H9 (cell line): ENCODE results near the gene PDE4C. TPM values are rescaled to one million over a fixed set of nuclear protein-coding genes. Genes with fewer than 3 reads are reported as not detected.

Experiments
- DNase-seq: peaks from one replicate; pipeline ENCODE4 v3.0.0-alpha.2; 2017
- H2AFZ ChIP-seq: one replicate; pipeline ENCODE4 v1.6.1; 2013; ENCODE audit warnings: mild to moderate bottlenecking, low read length, control low read depth, moderate library complexity
- H2AK5ac ChIP-seq: 2 replicates; pipeline ENCODE4 v1.6.1; 2013; ENCODE audit warnings: low read length, control low read depth, mixed read lengths; ENCODE audit not compliant: insufficient read length
- H2BK120ac ChIP-seq: one replicate; pipeline ENCODE4 v1.6.1; 2013; ENCODE audit warnings: low read depth, mild to moderate bottlenecking, low read length, control low read depth, inconsistent platforms; ENCODE audit not compliant: poor library complexity, severe bottlenecking
- H2BK12ac ChIP-seq: 2 replicates; pipeline ENCODE4 v1.6.1; 2013; ENCODE audit warnings: low read length, control low read depth, mixed read lengths, low read depth; ENCODE audit not compliant: insufficient read length
- H2BK15ac ChIP-seq: 2 replicates; pipeline ENCODE4 v1.6.1; 2013; ENCODE audit warnings: low read depth, low read length, control low read depth
- H2BK20ac ChIP-seq: one replicate; pipeline ENCODE4 v1.6.1; 2013; ENCODE audit warnings: low read depth, mild to moderate bottlenecking, low read length, control low read depth, inconsistent platforms; ENCODE audit not compliant: poor library complexity, severe bottlenecking
- H2BK5ac ChIP-seq: 2 replicates; pipeline ENCODE4 v1.6.1; 2013; ENCODE audit warnings: low read length, control low read depth, mixed read lengths; ENCODE audit not compliant: insufficient read length
- H3K14ac ChIP-seq: 2 replicates; pipeline ENCODE4 v1.6.1; 2013; ENCODE audit warnings: low read length, control low read depth; ENCODE audit not compliant: insufficient read depth
- H3K18ac ChIP-seq: 2 replicates; pipeline ENCODE4 v1.6.1; 2013; ENCODE audit warnings: low read depth, mild to moderate bottlenecking, mixed read lengths, low read length, control low read depth; ENCODE audit not compliant: insufficient read length
- H3K23ac ChIP-seq: 2 replicates; pipeline ENCODE4 v1.6.1; 2013; ENCODE audit warnings: low read length, control low read depth, mixed read lengths, low read depth; ENCODE audit not compliant: insufficient read length
- H3K23me2 ChIP-seq: 2 replicates; pipeline ENCODE4 v1.6.1; 2013; ENCODE audit warnings: low read depth, mild to moderate bottlenecking, mixed read lengths, low read length, control low read depth; ENCODE audit not compliant: insufficient read length, poor library complexity, severe bottlenecking
- H3K27ac ChIP-seq: 2 replicates; pipeline ENCODE4 v1.5.1; 2013; ENCODE audit warnings: low read length, control low read depth, mixed read lengths, low read depth; ENCODE audit not compliant: insufficient read length
- H3K27me3 ChIP-seq: 2 replicates; pipeline ENCODE4 v1.6.1; 2013; ENCODE audit warnings: low read length, control low read depth, inconsistent platforms; ENCODE audit not compliant: insufficient read depth
- H3K4ac ChIP-seq: 2 replicates; pipeline ENCODE4 v1.6.1; 2013; ENCODE audit warnings: low read depth, mild to moderate bottlenecking, control low read depth, inconsistent platforms, low read length, moderate library complexity
- H3K4me1 ChIP-seq: 2 replicates; pipeline ENCODE4 v1.6.1; 2013; ENCODE audit warnings: low read length, control low read depth, inconsistent platforms; ENCODE audit not compliant: insufficient read depth
- H3K4me2 ChIP-seq: 2 replicates; pipeline ENCODE4 v1.6.1; 2013; ENCODE audit warnings: low read length, control low read depth, mixed read lengths; ENCODE audit not compliant: insufficient read length, insufficient read depth
- H3K56ac ChIP-seq: 2 replicates; pipeline ENCODE4 v1.6.1; 2013; ENCODE audit warnings: low read depth, mild to moderate bottlenecking, mixed read lengths, low read length, control low read depth; ENCODE audit not compliant: insufficient read length
- H3K79me1 ChIP-seq: 2 replicates; pipeline ENCODE4 v1.6.1; 2013; ENCODE audit warnings: low read depth, mild to moderate bottlenecking, moderate library complexity, low read length, control low read depth, inconsistent platforms; ENCODE audit not compliant: insufficient read depth, poor library complexity, severe bottlenecking
- H3K79me2 ChIP-seq: 2 replicates; pipeline ENCODE4 v1.6.1; 2013; ENCODE audit warnings: low read length, control low read depth, inconsistent platforms; ENCODE audit not compliant: insufficient read depth
- H3K9ac ChIP-seq: 2 replicates; pipeline ENCODE4 v1.6.1; 2013; ENCODE audit warnings: low read length, control low read depth, mixed read lengths; ENCODE audit not compliant: insufficient read length; ENCODE audit errors: extremely low read depth
- H3K9me3 ChIP-seq: one replicate; pipeline ENCODE4 v1.6.1; 2013; ENCODE audit warnings: low read depth, low read length, inconsistent platforms; ENCODE audit not compliant: control insufficient read depth
- H3T11ph ChIP-seq: one replicate; pipeline ENCODE4 v1.6.1; 2013; ENCODE audit warnings: mild to moderate bottlenecking, low read length, control low read depth, inconsistent platforms
- H4K20me1 ChIP-seq: one replicate; pipeline ENCODE4 v1.6.1; 2013; ENCODE audit not compliant: control insufficient read depth, insufficient read length, insufficient read depth
- H4K5ac ChIP-seq: 2 replicates; pipeline ENCODE4 v1.6.1; 2013; ENCODE audit warnings: low read depth, mild to moderate bottlenecking, mixed read lengths, low read length, control low read depth; ENCODE audit not compliant: insufficient read length
- H4K8ac ChIP-seq: replicated peaks from 2 replicates; pipeline ENCODE4 v1.6.1; 2013; ENCODE audit warnings: low read length, control low read depth, mixed read lengths, low read depth; ENCODE audit not compliant: insufficient read length
- H4K91ac ChIP-seq: 2 replicates; pipeline ENCODE4 v1.6.1; 2013; ENCODE audit warnings: low read depth, mild to moderate bottlenecking, moderate library complexity, mixed read lengths, low read length, control low read depth; ENCODE audit not compliant: insufficient read length
- H3K27ac Mint-ChIP-seq, 3 experiments: 2 replicates in 2 of 3; 3 replicates in 1 of 3; pipeline ENCODE4 v1.8.0; 2020 to 2021; ENCODE audit warnings: mixed read lengths in 3 of 3, mild to moderate bottlenecking in 1 of 3, moderate library complexity in 1 of 3
- H3K27me3 Mint-ChIP-seq: 2 replicates; pipeline ENCODE4 v1.8.0; 2021; ENCODE audit warnings: low read depth, mild to moderate bottlenecking, moderate library complexity, mixed read lengths
- H3K36me3 Mint-ChIP-seq, 3 experiments: 2 replicates in 2 of 3; 3 replicates in 1 of 3; pipeline ENCODE4 v1.8.0; 2020 to 2021; ENCODE audit warnings: low read depth in 3 of 3, mixed read lengths in 3 of 3; ENCODE audit not compliant: insufficient read depth in 1 of 3
- H3K4me1 Mint-ChIP-seq, 2 experiments: 2 replicates each; pipeline ENCODE4 v1.8.0; 2020; ENCODE audit warnings: mixed read lengths in 2 of 2
- H3K4me3 Mint-ChIP-seq, 2 experiments: 2 replicates in 1 of 2; 3 replicates in 1 of 2; pipeline ENCODE4 v1.8.0; 2020 to 2021; ENCODE audit warnings: mild to moderate bottlenecking in 2 of 2, mixed read lengths in 2 of 2, moderate library complexity in 1 of 2
- H3K9me3 Mint-ChIP-seq, 2 experiments: 2 replicates in 1 of 2; 3 replicates in 1 of 2; pipeline ENCODE4 v1.8.0; 2020; ENCODE audit warnings: mild to moderate bottlenecking in 2 of 2, mixed read lengths in 2 of 2, moderate library complexity in 1 of 2
- CTCF ChIP-seq: fragments of 200-600 bp; sonication (generic); conservative IDR thresholded peaks from 3 replicates; pipeline ENCODE4 v1.8.0; 2021; ENCODE audit warnings: antibody characterized with exemption, mild to moderate bottlenecking
- WGBS: extraction: QIAGEN DNeasy Blood & Tissue Kit; methylation state at CpG from one replicate; pipeline ENCODE4 v1.1.7; 2013; ENCODE audit warnings: missing lambda C conversion rate, low lambda C conversion rate, mixed read lengths; ENCODE audit not compliant: insufficient read length; ENCODE audit errors: extremely low coverage; 5-methylcytosine and 5-hydroxymethylcytosine counted together
- total RNA-seq: library from RNA; stranded (reverse); gene quantifications from 2 replicates; pipeline ENCODE4 v1.2.1, GENCODE V29; 2021

PDE4C gene
- total RNA-seq, 1 experiment from 2014 or later, result 1.8 TPM

DNA sequence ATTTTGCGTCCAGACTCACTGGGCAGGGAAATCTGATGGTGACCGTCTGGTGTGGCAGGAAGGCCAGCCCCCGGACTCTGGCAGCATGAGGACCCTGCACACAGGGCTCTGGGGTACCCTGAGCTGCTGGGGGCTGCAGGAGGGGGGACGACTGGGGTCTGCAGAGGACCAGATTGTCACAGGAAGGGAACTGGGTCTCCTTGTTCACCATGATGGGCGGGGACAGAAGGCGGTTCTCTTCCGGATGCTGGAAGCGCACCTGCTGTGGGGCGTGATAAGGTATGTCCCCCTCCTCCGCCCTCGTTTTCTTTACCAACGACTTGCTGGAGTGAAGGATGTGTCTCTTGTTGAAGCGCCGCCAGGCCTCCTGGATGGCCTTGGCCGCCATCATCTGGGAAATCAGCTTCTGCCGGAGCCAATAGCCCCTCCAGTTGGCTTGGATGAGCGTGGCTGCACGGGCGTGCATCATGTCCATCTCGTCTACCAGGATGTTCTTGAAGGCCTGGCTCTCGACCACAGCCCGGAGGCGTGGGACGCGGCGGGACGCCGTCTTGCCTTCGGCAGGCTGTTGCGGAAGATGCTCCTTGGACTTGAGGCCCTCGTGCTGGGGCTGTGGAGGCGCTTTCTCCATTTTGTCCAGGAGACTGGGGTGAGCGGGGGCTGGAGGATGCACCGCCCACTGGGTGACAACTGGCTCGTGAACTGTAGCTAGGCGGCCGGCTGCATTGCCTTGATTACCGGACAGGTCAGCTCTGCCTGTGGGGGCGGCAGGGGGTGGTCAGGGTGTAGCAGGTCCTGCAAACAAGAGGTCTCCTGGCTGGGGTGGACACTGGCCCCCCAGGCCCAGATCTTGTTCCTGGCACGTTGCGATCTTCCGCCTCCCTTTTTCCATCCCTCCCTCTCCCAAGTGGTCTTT lies 40.8 kb upstream of the PDE4C start:
- Histone ChIP-seq H3K4me1 (no peaks in the 10 kb centered on the region), H2BK5ac (no peak overlapping the region), H3K9me3 (no peaks in the 10 kb centered on the region), H3K27ac (no peak overlapping the region), H3K56ac (no peak overlapping the region), H2AK5ac (no peak overlapping the region), H4K20me1 (no peaks in the 10 kb centered on the region), H3K79me1 (no peaks in the 10 kb centered on the region), H3K23ac (no peak overlapping the region), H4K91ac (no peak overlapping the region), H2BK20ac (no peak overlapping the region), H3K27me3 (no peaks in the 10 kb centered on the region), H3K79me2 (no peaks in the 10 kb centered on the region), H3T11ph (no peak overlapping the region), H2BK15ac (no peak overlapping the region), H3K4ac (no peak overlapping the region), H3K23me2 (no peaks in the 10 kb centered on the region), H3K4me2 (no peak overlapping the region), H3K14ac (no peak overlapping the region), H3K9ac (no peak overlapping the region), H4K8ac (no peak overlapping the region), H2BK120ac (no peak overlapping the region), H4K5ac (no peak overlapping the region), H3K18ac (no peak overlapping the region), H2BK12ac (no peak overlapping the region), H2AFZ (no peak overlapping the region)
- Mint-ChIP-seq H3K27me3 (peaks cover 3% of the 10 kb centered on the region), H3K4me1 (0 out of 4 replicates have a peak, but pooled peaks cover 0 to under 1% of the 10 kb centered on the region in 2 experiments), H3K27ac (no peak overlapping the region), H3K9me3 (no peaks in the 10 kb centered on the region; a peak in 1 of 5 replicates), H3K4me3 (no peak overlapping the region), H3K36me3 (peaks cover 2 to 20% (median 5%) of the 10 kb centered on the region in 3 experiments; a peak in 4 of 7 replicates)
- DNase-seq, result no peak
- TF ChIP-seq CTCF, result no peak
- WGBS, result no CpG with 5 or more reads among the region's 42 CpGs
